Ascending aorta (tissue), 2 donors: ENCODE results near the gene PSMB7. TPM values are rescaled to one million over a fixed set of nuclear protein-coding genes. Genes with fewer than 3 reads are reported as not detected.

Source experiments
- DNase-seq, 2 donors: peaks; one replicate each; pipeline ENCODE4 v3.0.0-alpha.2; 2019; ENCODE audit warnings: low spot score in 2 of 2
- H3K27ac ChIP-seq, 2 donors: fragments of 200-600 bp; sonication (generic); one replicate each; pipeline ENCODE4 v1.5.1; 2016 to 2017; ENCODE audit warnings: mild to moderate bottlenecking in 1 of 2
- H3K27me3 ChIP-seq: fragments of 200-600 bp; sonication (generic); one replicate; pipeline ENCODE4 v1.5.1; 2017
- H3K36me3 ChIP-seq, 2 donors: fragments of 200-600 bp; sonication (generic); one replicate each; pipeline ENCODE4 v1.5.1; 2016
- H3K4me1 ChIP-seq, 2 donors: fragments of 200-600 bp; sonication (generic); one replicate each; pipeline ENCODE4 v1.5.1; 2016 to 2017; ENCODE audit warnings: mild to moderate bottlenecking in 1 of 2
- H3K4me3 ChIP-seq, 2 donors: fragments of 200-600 bp; sonication (generic); one replicate each; pipeline ENCODE4 v1.5.1; 2016 to 2017; ENCODE audit warnings: mild to moderate bottlenecking in 1 of 2
- H3K9me3 ChIP-seq, 2 donors: fragments of 200-600 bp; sonication (generic); one replicate each; pipeline ENCODE4 v1.5.1; 2016
- CTCF ChIP-seq, 3 experiments: fragments of 200-600 bp in 2 of 3; fragments of 450-650 bp in 1 of 3; sonication (generic) in 2 of 3; IDR thresholded peaks; one replicate each; pipeline ENCODE4 v1.5.1; 2016 to 2019; ENCODE audit warnings: antibody characterized with exemption in 3 of 3, mild to moderate bottlenecking in 1 of 3, moderate library complexity in 1 of 3
- intact Hi-C: fragments of 100-400 bp; cut with DNase I; formaldehyde crosslinking; loops from one replicate; pipeline ENCODE4 v1.15.1; 2023
- total RNA-seq: library from RNA; depleted of rRNA; stranded (reverse); fragments of >200 nt; gene quantifications from one replicate; pipeline ENCODE4 v1.1.0, GENCODE V29; 2016

The PSMB7 gene
- total RNA-seq, 1 donor from 2014 or later = 21.1 TPM

- Histone ChIP-seq H3K4me3 (no peak overlapping the region), H3K27ac (no peak overlapping the region), H3K4me1 (peaks cover 0 to 4% of the 10 kb centered on the region in 2 donors), H3K9me3 (no peaks in the 10 kb centered on the region), H3K27me3 (no peaks in the 10 kb centered on the region), H3K36me3 (peaks cover 15 to 52% of the 10 kb centered on the region in 2 donors)
- intact Hi-C loops = no loop called here
- no peak for DNase-seq
- TF ChIP-seq CTCF (IDR thresholded peaks at IDR 0.05) = no peak
These were observed 77.7 kb downstream of the PSMB7 start for GRCh38 chr9:124337562-124337961.

- no peaks in the 10 kb centered on the region for H3K4me1 ChIP-seq
- H3K27me3 ChIP-seq = no peaks in the 10 kb centered on the region
- no peak for DNase-seq
- intact Hi-C loops = no loop called here
- no peak overlapping the region for H3K27ac ChIP-seq
- TF ChIP-seq CTCF (IDR thresholded peaks at IDR 0.05) = no peak
- H3K36me3 ChIP-seq = peaks cover 33 to 56% of the 10 kb centered on the region in 2 donors
- H3K9me3 ChIP-seq = no peaks in the 10 kb centered on the region
- H3K4me3 ChIP-seq = no peak overlapping the region
These were observed 79.9 kb downstream of the PSMB7 start for GRCh38 chr9:124335320-124335707.

GRCh38 chr9:124334568-124335319 is 80.5 kb downstream of the PSMB7 start:
- Histone ChIP-seq H3K36me3 (peaks cover 35 to 55% of the 10 kb centered on the region in 2 donors), H3K27ac (no peak overlapping the region)
- intact Hi-C loops = no loop called here

GRCh38 chr9:124333203-124333579 is 82.1 kb downstream of the PSMB7 start:
- no peaks in the 10 kb centered on the region for H3K27me3 ChIP-seq
- peaks cover 46 to 65% of the 10 kb centered on the region in 2 donors for H3K36me3 ChIP-seq
- no peak overlapping the region for H3K4me3 ChIP-seq
- TF ChIP-seq CTCF (IDR thresholded peaks at IDR 0.05) = no peak
- intact Hi-C loops = no loop called here
- H3K9me3 ChIP-seq = no peaks in the 10 kb centered on the region
- DNase-seq = no peak
- H3K4me1 ChIP-seq = no peaks in the 10 kb centered on the region
- H3K27ac ChIP-seq = no peak overlapping the region

More at GRCh38 chr9:124334568-124335319, 80.5 kb downstream of the PSMB7 start:
- no peaks in the 10 kb centered on the region for H3K9me3 ChIP-seq
- DNase-seq = no peak
- no peak for TF ChIP-seq CTCF (IDR thresholded peaks at IDR 0.05)
- H3K27me3 ChIP-seq = no peaks in the 10 kb centered on the region
- H3K4me3 ChIP-seq = no peak overlapping the region
- H3K4me1 ChIP-seq = no peaks in the 10 kb centered on the region

- H3K9me3 ChIP-seq = no peaks in the 10 kb centered on the region
These were observed 82.7 kb downstream of the PSMB7 start for GRCh38 chr9:124332361-124333202.

More at GRCh38 chr9:124332361-124333202, 82.7 kb downstream of the PSMB7 start:
- H3K36me3 ChIP-seq = peaks cover 48 to 65% of the 10 kb centered on the region in 2 donors
- H3K4me3 ChIP-seq = no peak overlapping the region
- intact Hi-C loops = no loop called here
- H3K27me3 ChIP-seq = no peaks in the 10 kb centered on the region
- H3K27ac ChIP-seq = no peak overlapping the region
- H3K4me1 ChIP-seq = no peaks in the 10 kb centered on the region
- no peak for TF ChIP-seq CTCF (IDR thresholded peaks at IDR 0.05)
- DNase-seq = no peak
